Cardiac fibroblast (primary cell): ENCODE results near the gene CDK6.

ENCODE experiments used
- DNase-seq, 2 donors: peaks; one replicate each; pipeline versions ENCODE4 v3.0.0 to v3.0.0-alpha.2; 2010; ENCODE audit warnings: low read depth in 2 of 2
- H3K4me3 ChIP-seq, 2 donors: replicated peaks in 1 of 2; 1 replicate in 1 of 2; 2 replicates in 1 of 2; pipeline ENCODE4 v1.5.1; 2011; ENCODE audit warnings: low read depth in 2 of 2, low read length in 2 of 2, mild to moderate bottlenecking in 2 of 2, moderate library complexity in 1 of 2
- TF ChIP-seq, protein P1 (sequence below): IDR thresholded peaks from one replicate; pipeline ENCODE4 v1.5.1; 2011; ENCODE audit warnings: low read depth, mild to moderate bottlenecking, low read length, inconsistent platforms

CDK6 gene

DNA sequence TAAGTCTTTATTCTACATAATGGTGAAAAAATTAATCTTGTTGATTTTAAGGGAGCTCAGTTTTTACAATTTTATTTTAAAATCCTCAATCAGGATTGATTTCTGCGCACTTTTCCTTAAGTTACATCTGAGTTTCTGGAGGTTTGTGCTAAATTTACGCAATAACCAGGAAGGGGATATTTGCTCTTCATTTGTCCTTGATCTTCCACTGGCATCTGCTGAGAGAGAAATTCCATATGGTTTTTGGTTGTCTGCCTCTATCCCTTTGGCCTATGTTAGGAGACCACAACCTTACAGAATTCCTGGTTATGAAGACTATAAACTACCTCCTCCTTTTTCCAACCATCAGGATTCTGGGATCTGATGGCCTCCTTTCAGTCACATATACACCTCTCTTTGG lies 20.1 kb upstream of the CDK6 start:
- TF ChIP-seq, protein P1, sequence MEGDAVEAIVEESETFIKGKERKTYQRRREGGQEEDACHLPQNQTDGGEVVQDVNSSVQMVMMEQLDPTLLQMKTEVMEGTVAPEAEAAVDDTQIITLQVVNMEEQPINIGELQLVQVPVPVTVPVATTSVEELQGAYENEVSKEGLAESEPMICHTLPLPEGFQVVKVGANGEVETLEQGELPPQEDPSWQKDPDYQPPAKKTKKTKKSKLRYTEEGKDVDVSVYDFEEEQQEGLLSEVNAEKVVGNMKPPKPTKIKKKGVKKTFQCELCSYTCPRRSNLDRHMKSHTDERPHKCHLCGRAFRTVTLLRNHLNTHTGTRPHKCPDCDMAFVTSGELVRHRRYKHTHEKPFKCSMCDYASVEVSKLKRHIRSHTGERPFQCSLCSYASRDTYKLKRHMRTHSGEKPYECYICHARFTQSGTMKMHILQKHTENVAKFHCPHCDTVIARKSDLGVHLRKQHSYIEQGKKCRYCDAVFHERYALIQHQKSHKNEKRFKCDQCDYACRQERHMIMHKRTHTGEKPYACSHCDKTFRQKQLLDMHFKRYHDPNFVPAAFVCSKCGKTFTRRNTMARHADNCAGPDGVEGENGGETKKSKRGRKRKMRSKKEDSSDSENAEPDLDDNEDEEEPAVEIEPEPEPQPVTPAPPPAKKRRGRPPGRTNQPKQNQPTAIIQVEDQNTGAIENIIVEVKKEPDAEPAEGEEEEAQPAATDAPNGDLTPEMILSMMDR = no peak
- DNase-seq = no peak

GRCh38 chr7:92854501-92855238 lies 18.3 kb upstream of the CDK6 start:
- peak in 1 of 2 donors; percentile 14 for DNase-seq
- TF ChIP-seq, protein P1 = no peak
- H3K4me3 ChIP-seq = no peak overlapping the region

More for the DNA sequence above, 20.1 kb upstream of the CDK6 start:
- H3K4me3 ChIP-seq = no peak overlapping the region

- TF ChIP-seq, protein P1 = no peak
- no peak overlapping the region for H3K4me3 ChIP-seq
- peak in 1 of 2 donors; percentile 31 for DNase-seq
Measured at GRCh38 chr7:92851732-92852131, 15.4 kb upstream of the CDK6 start.

DNA sequence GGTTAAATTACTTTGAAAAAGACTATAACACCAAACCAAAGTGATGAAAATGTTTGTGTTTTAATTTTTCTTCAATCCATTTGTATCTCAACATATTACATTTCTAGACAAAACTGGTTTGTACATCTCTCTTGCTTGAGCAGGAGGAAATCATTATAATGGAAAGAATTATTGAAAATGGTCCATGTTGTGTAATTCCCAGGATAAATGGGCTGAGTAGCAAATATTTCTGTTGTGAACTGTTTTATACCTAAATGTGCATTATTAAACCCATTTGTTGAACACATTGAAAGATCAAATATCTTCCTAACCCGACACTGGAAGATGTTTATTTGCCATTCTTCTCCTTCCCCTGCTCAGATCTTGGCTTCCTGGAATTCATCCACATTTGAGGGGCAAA lies 14.1 kb upstream of the CDK6 start:
- no peak for DNase-seq
- no peak overlapping the region for H3K4me3 ChIP-seq
- TF ChIP-seq, protein P1 = no peak

DNA sequence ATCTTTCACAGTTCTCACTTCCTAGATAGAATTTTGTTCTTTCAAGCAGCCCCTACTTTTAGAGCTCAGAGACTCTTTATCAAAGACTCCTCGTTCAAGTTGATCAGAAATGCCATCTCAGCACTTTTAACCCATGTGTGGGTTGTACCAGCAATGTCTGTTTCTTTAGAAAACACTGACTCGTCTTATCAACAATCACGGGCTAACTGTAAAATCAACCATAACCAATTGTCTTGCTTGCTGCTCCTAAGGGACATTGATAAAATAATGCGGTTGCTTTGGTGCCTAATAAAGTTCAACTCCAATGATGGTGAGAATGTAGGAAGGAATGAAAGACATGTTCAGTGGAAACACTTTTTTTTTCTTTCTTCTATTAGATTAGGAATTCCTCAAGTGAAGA lies 12.9 kb upstream of the CDK6 start:
- TF ChIP-seq, protein P1 = no peak
- DNase-seq = no peak
- H3K4me3 ChIP-seq = no peak overlapping the region

DNA sequence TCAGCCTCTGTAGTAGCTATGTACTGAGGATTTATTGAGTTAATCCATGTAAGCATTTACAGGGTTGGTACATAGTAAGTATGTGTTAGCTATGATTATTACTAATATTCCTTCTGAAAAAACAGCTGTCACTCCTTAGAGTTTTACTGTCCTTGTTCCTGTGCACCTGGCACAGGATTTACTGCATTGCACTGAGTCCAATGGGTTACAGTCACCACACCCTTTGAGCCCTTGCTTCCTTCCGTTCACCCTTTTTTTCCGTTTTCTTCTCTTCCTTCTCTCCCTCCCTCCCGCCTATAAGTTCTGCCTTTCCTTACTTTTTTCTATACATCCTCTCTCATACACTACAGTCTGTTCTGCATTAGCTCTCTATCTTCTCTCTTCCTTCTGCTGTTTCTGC lies 12.5 kb upstream of the CDK6 start:
- TF ChIP-seq, protein P1 = no peak
- DNase-seq = no peak
- H3K4me3 ChIP-seq = no peak overlapping the region

DNA sequence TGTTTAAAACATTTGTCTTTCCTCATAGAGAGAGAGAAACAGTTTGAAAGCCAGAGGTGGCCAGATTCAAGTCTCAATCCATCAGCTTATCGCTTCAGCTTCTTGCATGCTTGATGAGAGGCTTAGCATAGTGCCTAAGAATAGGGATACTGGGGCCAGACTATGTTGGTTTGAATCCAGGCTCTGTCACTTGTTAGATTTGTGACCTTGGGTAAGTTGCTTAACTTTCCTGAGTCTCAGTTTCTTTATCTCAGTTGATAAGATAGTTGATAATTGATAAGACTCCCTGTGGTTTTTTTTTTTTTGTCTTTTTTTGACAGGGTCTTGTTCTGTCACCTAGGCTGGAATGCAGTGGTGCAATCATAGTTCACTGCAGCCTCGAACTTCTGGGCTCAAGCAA lies 12.1 kb upstream of the CDK6 start:
- DNase-seq = no peak
- TF ChIP-seq, protein P1 = no peak
- H3K4me3 ChIP-seq = no peak overlapping the region
